Gastroesophageal sphincter (tissue), 4 donors: ENCODE data around the gene ATG13. TPM values are rescaled to one million over a fixed set of nuclear protein-coding genes. Genes with fewer than 3 reads are reported as not detected.

ENCODE experiments used
- ATAC-seq: fragments of 150-250 bp; one replicate; pipeline ENCODE4 v1.9.1; 2016; ENCODE audit warnings: mild to moderate bottlenecking, moderate library complexity
- H3K27ac ChIP-seq, 4 donors: fragments of 200-600 bp; sonication (generic) in 3 of 4; 1 replicate in 3 of 4; 2 replicates in 1 of 4; pipeline ENCODE4 v1.5.1; 2016 to 2019
- H3K27me3 ChIP-seq: fragments of 200-600 bp; sonication (generic); one replicate; pipeline ENCODE4 v1.5.1; 2019
- H3K36me3 ChIP-seq, 2 donors: fragments of 200-600 bp; sonication (generic); one replicate each; pipeline ENCODE4 v1.5.1; 2019; ENCODE audit warnings: control low read depth in 1 of 2
- H3K4me1 ChIP-seq, 3 donors: fragments of 200-600 bp; sonication (generic); 1 replicate in 2 of 3; 2 replicates in 1 of 3; pipeline ENCODE4 v1.5.1; 2016 to 2019; ENCODE audit warnings: control low read depth in 2 of 3
- H3K4me3 ChIP-seq, 2 donors: fragments of 200-600 bp; sonication (generic); one replicate each; pipeline ENCODE4 v1.5.1; 2019; ENCODE audit warnings: mild to moderate bottlenecking in 1 of 2, moderate library complexity in 1 of 2
- H3K9me3 ChIP-seq, 3 donors: fragments of 200-600 bp; sonication (generic); one replicate each; pipeline ENCODE4 v1.5.1; 2017 to 2019; ENCODE audit warnings: control low read depth in 2 of 3
- EP300 ChIP-seq: sonication (generic); formaldehyde crosslinking; IDR thresholded peaks from one replicate; pipeline ENCODE4 v1.6.1; 2017; ENCODE audit warnings: antibody characterized with exemption, mild to moderate bottlenecking
- POLR2A ChIP-seq, 2 donors: fragments of 450-650 bp; IDR thresholded peaks; one replicate each; pipeline ENCODE4 v1.6.1; 2017; ENCODE audit warnings: antibody characterized with exemption in 2 of 2, mild to moderate bottlenecking in 2 of 2, moderate library complexity in 1 of 2
- POLR2AphosphoS5 ChIP-seq: sonication (generic); formaldehyde crosslinking; IDR thresholded peaks from one replicate; pipeline ENCODE4 v1.6.1; 2017; ENCODE audit warnings: antibody characterized with exemption
- WGBS, 2 donors: methylation state at CpG; one replicate each; pipeline ENCODE4 v1.1.5; 2018; ENCODE audit warnings: low coverage in 1 of 2; 5-methylcytosine and 5-hydroxymethylcytosine counted together
- total RNA-seq, 4 donors: library from RNA; depleted of rRNA; stranded (reverse); fragments of >200 nt; gene quantifications; one replicate each; pipeline ENCODE4 v1.1.0, GENCODE V29; 2016
- TF ChIP-seq, protein P1 (sequence below), 4 experiments: fragments of 200-600 bp in 2 of 4; fragments of 450-650 bp in 2 of 4; sonication (generic) in 1 of 4; IDR thresholded peaks; one replicate each; pipeline ENCODE4 v1.5.1; 2017 to 2019; ENCODE audit warnings: antibody characterized with exemption in 4 of 4, mild to moderate bottlenecking in 2 of 4, moderate library complexity in 2 of 4

Gene ATG13
- total RNA-seq, 4 donors from 2014 or later, result 47.8 to 81.1 (median 69.5) TPM

DNA sequence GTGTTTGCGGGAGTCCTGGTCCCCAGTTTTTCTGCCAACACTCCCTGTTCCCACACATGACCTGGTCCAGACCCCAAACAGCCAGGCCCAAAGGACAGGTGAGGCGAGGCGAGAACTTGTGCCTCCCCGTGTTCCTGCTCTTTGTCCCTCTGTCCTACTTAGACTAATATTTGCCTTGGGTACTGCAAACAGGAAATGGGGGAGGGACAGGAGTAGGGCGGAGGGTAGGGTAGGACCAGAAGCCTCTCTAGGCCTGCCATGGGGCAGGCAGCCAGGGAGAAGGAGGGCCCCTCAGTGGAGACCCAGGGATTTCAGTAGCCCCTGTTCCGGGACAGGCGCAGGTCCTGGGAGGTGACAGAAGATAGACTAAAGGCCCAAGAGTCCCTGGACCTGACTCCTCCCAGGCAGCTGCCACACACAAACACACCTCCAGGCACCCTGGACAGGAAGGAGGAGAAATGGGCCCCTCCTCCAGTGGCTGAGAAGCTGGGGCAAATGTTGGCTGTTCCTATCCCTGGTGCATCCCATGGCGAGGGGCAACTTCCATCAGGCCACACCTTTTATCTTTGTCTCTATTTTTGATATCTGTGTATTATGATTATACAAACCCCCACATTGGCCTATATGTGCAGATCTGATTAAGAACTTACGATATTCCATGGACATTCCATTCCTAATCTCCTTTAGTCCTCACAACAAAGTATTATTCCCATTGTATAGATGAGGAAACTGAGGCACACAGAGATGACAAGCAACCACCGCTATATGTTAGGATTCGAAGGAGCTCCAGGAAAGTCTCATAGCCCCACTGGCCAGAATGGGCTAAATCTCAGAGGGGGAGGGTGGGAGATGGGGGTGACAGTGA is 101.0 kb downstream of the ATG13 start:
- Histone ChIP-seq H3K27me3 (no peaks in the 10 kb centered on the region), H3K4me3 (no peak overlapping the region), H3K36me3 (no peaks in the 10 kb centered on the region), H3K9me3 (no peaks in the 10 kb centered on the region), H3K27ac (no peak overlapping the region), H3K4me1 (no peaks in the 10 kb centered on the region)
- TF ChIP-seq, protein P1, sequence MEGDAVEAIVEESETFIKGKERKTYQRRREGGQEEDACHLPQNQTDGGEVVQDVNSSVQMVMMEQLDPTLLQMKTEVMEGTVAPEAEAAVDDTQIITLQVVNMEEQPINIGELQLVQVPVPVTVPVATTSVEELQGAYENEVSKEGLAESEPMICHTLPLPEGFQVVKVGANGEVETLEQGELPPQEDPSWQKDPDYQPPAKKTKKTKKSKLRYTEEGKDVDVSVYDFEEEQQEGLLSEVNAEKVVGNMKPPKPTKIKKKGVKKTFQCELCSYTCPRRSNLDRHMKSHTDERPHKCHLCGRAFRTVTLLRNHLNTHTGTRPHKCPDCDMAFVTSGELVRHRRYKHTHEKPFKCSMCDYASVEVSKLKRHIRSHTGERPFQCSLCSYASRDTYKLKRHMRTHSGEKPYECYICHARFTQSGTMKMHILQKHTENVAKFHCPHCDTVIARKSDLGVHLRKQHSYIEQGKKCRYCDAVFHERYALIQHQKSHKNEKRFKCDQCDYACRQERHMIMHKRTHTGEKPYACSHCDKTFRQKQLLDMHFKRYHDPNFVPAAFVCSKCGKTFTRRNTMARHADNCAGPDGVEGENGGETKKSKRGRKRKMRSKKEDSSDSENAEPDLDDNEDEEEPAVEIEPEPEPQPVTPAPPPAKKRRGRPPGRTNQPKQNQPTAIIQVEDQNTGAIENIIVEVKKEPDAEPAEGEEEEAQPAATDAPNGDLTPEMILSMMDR (IDR thresholded peaks at IDR 0.05), result no peak
- no peak for TF ChIP-seq POLR2A (IDR thresholded peaks at IDR 0.05)
- no peak for TF ChIP-seq EP300
- no peak for TF ChIP-seq POLR2AphosphoS5
- no peak for ATAC-seq
- WGBS, 2 donors, result 87% methylated on average over 3 of the region's 11 CpGs; no CpG with 5 or more reads in 1 of the 2 donors

DNA sequence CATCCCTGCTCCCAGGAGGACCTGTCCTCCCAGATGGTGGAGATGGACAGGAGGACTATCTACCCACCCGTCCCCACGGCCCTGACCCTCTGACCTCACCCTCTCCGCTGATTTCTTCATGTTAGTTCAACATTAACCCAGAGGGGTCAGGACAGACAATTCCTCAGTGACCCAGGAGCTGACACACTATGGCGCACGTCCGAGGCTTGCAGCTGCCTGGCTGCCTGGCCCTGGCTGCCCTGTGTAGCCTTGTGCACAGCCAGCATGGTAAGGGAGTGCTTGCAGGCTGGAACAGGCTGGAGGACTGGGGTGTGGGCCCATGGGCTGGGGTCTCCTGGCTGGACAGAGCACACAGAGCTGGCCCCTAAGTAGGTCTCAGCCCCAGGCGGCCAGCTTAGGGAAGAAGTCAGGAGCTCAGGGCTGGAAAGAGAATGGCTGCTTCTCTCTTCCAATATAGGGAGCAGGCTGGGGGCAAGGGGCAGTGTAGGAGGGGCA is 101.7 kb downstream of the ATG13 start, which contains the start of gene F2:
F2 (plus strand) TSS at position 166 of the 495 bp plus-strand sequence; CDS start at position 189, 23 bp downstream.
- TF ChIP-seq POLR2AphosphoS5 (no peak), POLR2A (IDR thresholded peaks at IDR 0.05) (no peak), EP300 (no peak)
- TF ChIP-seq, protein P1 (IDR thresholded peaks at IDR 0.05), result no peak
- 61 to 62% methylated on average over 3 to 4 of the region's 7 CpGs for WGBS, 2 donors
- Histone ChIP-seq H3K9me3 (no peaks in the 10 kb centered on the region), H3K36me3 (no peaks in the 10 kb centered on the region), H3K27ac (no peak within 1 kb of the TSS), H3K4me3 (no peak within 1 kb of the TSS), H3K27me3 (no peaks in the 10 kb centered on the region), H3K4me1 (no peaks in the 10 kb centered on the region)
- no peak for ATAC-seq

DNA sequence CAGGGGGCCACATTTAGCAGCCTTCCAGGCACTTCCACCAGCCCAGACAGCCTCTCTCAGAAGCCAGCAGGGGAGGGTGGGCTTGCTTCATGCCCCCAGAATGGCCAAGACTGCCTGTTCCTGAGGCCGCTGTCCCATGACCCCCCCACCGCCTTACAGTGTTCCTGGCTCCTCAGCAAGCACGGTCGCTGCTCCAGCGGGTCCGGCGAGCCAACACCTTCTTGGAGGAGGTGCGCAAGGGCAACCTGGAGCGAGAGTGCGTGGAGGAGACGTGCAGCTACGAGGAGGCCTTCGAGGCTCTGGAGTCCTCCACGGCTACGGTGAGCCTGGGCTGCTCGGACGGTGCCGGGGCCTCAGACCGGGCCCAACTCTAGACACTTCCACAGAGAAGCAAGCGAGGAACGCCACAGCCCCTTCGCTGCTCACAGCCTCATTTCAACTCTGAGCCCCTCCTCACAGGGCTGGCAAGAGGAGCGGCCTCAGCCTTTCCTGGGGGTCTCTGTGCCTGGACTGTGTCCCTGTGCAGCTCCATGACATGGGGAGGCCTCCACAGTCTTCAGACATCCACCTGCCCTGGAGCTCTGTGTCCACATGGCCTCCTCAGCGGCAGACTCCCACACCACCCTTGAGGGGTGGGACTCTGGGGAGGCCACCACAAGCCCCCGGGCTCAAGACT is 102.3 kb downstream of the ATG13 start:
- Histone ChIP-seq H3K27me3 (no peaks in the 10 kb centered on the region), H3K36me3 (no peaks in the 10 kb centered on the region), H3K9me3 (no peaks in the 10 kb centered on the region), H3K4me3 (no peak overlapping the region), H3K27ac (no peak overlapping the region), H3K4me1 (no peaks in the 10 kb centered on the region)
- no CpG with 5 or more reads among the region's 25 CpGs for WGBS, 2 donors
- TF ChIP-seq EP300 (no peak), POLR2A (IDR thresholded peaks at IDR 0.05) (no peak), POLR2AphosphoS5 (no peak)
- TF ChIP-seq, protein P1 (IDR thresholded peaks at IDR 0.05), result no peak
- ATAC-seq, result no peak

DNA sequence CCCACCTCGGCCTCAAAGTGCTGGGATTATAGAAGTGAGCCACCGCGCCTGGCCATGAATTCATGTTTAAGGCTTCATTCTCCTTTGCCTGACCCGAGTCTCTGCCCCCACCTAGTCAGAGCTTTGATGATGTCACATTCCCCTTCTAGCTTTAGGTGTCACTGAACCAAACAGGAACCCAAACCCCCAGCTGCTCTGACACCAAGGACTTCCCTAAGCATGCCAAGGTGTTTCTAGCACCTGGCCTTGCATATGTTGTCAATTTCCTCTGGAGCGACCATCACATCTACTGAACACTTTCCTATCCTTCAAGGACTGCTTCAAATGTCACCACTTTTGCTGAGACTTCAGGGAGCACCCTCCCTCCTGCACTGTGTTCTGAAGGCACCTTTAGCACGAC is 103.9 kb downstream of the ATG13 start:
- no peak for ATAC-seq
- no peaks in the 10 kb centered on the region for H3K27me3 ChIP-seq
- no peak overlapping the region for H3K27ac ChIP-seq
- TF ChIP-seq POLR2A (IDR thresholded peaks at IDR 0.05), result no peak
- no peaks in the 10 kb centered on the region for H3K36me3 ChIP-seq
- H3K4me1 ChIP-seq, result no peaks in the 10 kb centered on the region
- no peak overlapping the region for H3K4me3 ChIP-seq
- WGBS, 2 donors, result 62 to 71% methylated on average over 3 to 5 of the region's 6 CpGs
- H3K9me3 ChIP-seq, result no peaks in the 10 kb centered on the region

DNA sequence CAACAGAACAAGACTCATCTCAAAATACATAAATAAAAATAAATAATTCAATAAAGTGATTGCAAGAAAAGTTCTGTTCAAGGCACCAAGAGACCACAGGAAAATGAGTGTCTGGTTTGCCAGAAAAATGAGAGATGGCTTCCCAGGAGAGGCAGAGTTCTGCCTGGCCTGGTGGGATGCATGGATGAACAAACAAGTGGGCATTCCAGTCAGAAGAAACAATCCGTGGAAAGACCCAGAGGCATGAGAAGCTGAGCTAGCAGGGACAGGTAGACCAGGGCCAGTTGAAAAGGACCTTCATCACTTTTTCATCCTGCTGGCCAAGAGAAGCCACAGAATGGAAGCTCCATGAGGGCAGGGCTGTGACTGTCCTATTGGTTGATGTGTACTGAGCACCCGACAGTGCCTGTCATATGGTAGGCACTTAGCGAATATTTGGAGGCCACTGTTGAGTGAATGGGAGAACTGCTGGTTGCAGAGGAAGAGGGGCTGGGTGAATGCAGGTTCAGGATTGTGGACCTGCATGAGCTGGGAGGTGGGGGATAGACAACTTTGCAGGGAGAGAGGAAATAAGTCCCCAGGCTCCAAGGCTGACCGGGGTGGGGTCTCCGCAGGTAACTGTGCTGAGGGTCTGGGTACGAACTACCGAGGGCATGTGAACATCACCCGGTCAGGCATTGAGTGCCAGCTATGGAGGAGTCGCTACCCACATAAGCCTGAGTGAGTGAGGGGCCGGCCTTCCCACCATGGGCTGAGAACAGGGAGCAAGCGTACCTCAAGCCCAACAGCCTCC is 105.4 kb downstream of the ATG13 start:
- ATAC-seq, result no peak
- TF ChIP-seq, protein P1 (IDR thresholded peaks at IDR 0.05), result no peak
- no peak for TF ChIP-seq EP300
- no peak for TF ChIP-seq POLR2AphosphoS5
- TF ChIP-seq POLR2A (IDR thresholded peaks at IDR 0.05), result no peak
- Histone ChIP-seq H3K9me3 (no peaks in the 10 kb centered on the region), H3K4me1 (no peaks in the 10 kb centered on the region), H3K4me3 (no peak overlapping the region), H3K27ac (no peak overlapping the region), H3K27me3 (no peaks in the 10 kb centered on the region), H3K36me3 (no peaks in the 10 kb centered on the region)
- 80 to 100% methylated on average over 1 to 6 of the region's 11 CpGs for WGBS, 2 donors
